WTC11 (cell line): ENCODE data around the gene ANAPC16. TPM values are rescaled to one million over a fixed set of nuclear protein-coding genes. Genes with fewer than 3 reads are reported as not detected.
A peak's percentile ranks its signal among the peaks of the same experiment; 100 is the strongest.

Experiments used
- ATAC-seq: fragments of 200-7000 bp; cut with Tn5 transposase; 2 replicates; pipeline ENCODE4 v1.10.0; 2021; ENCODE audit warnings: mild to moderate bottlenecking, moderate library complexity
- CTCF ChIA-PET: fragments of 300-600 bp; sonication (Branson Sonifier 250); formaldehyde crosslinking; loops from one replicate; lab custom pipeline; 2021; ENCODE audit warnings: antibody characterized with exemption; lab: Charles Lee
- POLR2A ChIA-PET: fragments of 350-600 bp; sonication (Branson Sonifier 250); formaldehyde crosslinking; loops from one replicate; lab custom pipeline; 2021; ENCODE audit warnings: antibody characterized with exemption; lab: Charles Lee
- DNase-seq: peaks from one replicate; pipeline ENCODE4 v3.0.0; 2021; ENCODE audit warnings: low spot score
- H3K27ac Mint-ChIP-seq: 2 replicates; pipeline ENCODE4 v1.8.0; 2021; ENCODE audit warnings: mixed read lengths
- H3K27me3 Mint-ChIP-seq: 2 replicates; pipeline ENCODE4 v1.8.0; 2021; ENCODE audit warnings: low read depth, mild to moderate bottlenecking, moderate library complexity, mixed read lengths
- H3K36me3 Mint-ChIP-seq: 2 replicates; pipeline ENCODE4 v1.8.0; 2021; ENCODE audit warnings: mixed read lengths
- H3K4me1 Mint-ChIP-seq: 2 replicates; pipeline ENCODE4 v1.8.0; 2022; ENCODE audit warnings: mixed read lengths
- H3K4me3 Mint-ChIP-seq: 2 replicates; pipeline ENCODE4 v1.8.0; 2021; ENCODE audit warnings: mild to moderate bottlenecking, moderate library complexity, mixed read lengths
- H3K9me3 Mint-ChIP-seq: 2 replicates; pipeline ENCODE4 v1.8.0; 2021; ENCODE audit warnings: mixed read lengths
- CREB1 ChIP-seq: sonication (generic); formaldehyde crosslinking; IDR thresholded peaks from 2 replicates; pipeline ENCODE4 v1.8.0; 2023; ENCODE audit warnings: mild to moderate bottlenecking, missing genetic modification reagents
- E2F4 ChIP-seq: sonication (generic); formaldehyde crosslinking; IDR thresholded peaks from 2 replicates; pipeline ENCODE4 v1.8.1; 2022; ENCODE audit warnings: low read depth, mild to moderate bottlenecking, moderate library complexity, missing genetic modification reagents, borderline replicate concordance
- ELF4 ChIP-seq: sonication (generic); formaldehyde crosslinking; IDR thresholded peaks from 2 replicates; pipeline ENCODE4 v1.8.1; 2022; ENCODE audit warnings: low read depth, mild to moderate bottlenecking, moderate library complexity, missing genetic modification reagents
- FOXP1 ChIP-seq: sonication (generic); formaldehyde crosslinking; IDR thresholded peaks from 2 replicates; pipeline ENCODE4 v1.8.0; 2022; ENCODE audit warnings: missing genetic modification reagents, mild to moderate bottlenecking, moderate library complexity, borderline replicate concordance
- HMGA2 ChIP-seq: fragments of 250-450 bp; sonication (Bioruptor Pico); IDR thresholded peaks from 2 replicates; pipeline ENCODE4 v1.4.0; 2021; ENCODE audit warnings: mild to moderate bottlenecking, moderate library complexity
- IRF2 ChIP-seq: sonication (generic); formaldehyde crosslinking; IDR thresholded peaks from 2 replicates; pipeline ENCODE4 v1.8.0; 2022; ENCODE audit warnings: low read depth, missing genetic modification reagents, borderline replicate concordance
- RELA ChIP-seq: sonication (generic); formaldehyde crosslinking; IDR thresholded peaks from 2 replicates; pipeline ENCODE4 v1.8.1; 2022; ENCODE audit warnings: missing genetic modification reagents, mild to moderate bottlenecking, borderline replicate concordance
- ZMAT4 ChIP-seq: fragments of 250-450 bp; sonication (Bioruptor Pico); IDR thresholded peaks from 2 replicates; pipeline ENCODE4 v1.9.0; 2021; ENCODE audit warnings: mild to moderate bottlenecking
- ZNF416 ChIP-seq: fragments of 250-450 bp; sonication (Bioruptor Pico); IDR thresholded peaks from 2 replicates; pipeline ENCODE4 v1.9.0; 2021; ENCODE audit warnings: mild to moderate bottlenecking, inconsistent platforms
- total RNA-seq: library from RNA; stranded (reverse); gene quantifications from 3 replicates; pipeline ENCODE4 v1.2.3, GENCODE V29; 2021
- TF ChIP-seq, protein P1 (sequence below): sonication (generic); formaldehyde crosslinking; IDR thresholded peaks from 2 replicates; pipeline ENCODE4 v1.8.1; 2023; ENCODE audit warnings: mild to moderate bottlenecking, missing genetic modification reagents, moderate library complexity
- TF ChIP-seq, protein P2 (sequence below): sonication (generic); formaldehyde crosslinking; IDR thresholded peaks from 2 replicates; pipeline ENCODE4 v1.8.1; 2023; ENCODE audit warnings: mild to moderate bottlenecking, missing genetic modification reagents
- TF ChIP-seq, protein P3 (sequence below): sonication (generic); formaldehyde crosslinking; IDR thresholded peaks from 2 replicates; pipeline ENCODE4 v1.8.1; 2022; ENCODE audit warnings: low read depth, missing genetic modification reagents, borderline replicate concordance
- TF ChIP-seq, protein P4 (sequence below): sonication (generic); formaldehyde crosslinking; IDR thresholded peaks from 2 replicates; pipeline ENCODE4 v1.8.0; 2022; ENCODE audit warnings: missing genetic modification reagents
- TF ChIP-seq, protein P5 (sequence below): sonication (generic); formaldehyde crosslinking; IDR thresholded peaks from 2 replicates; pipeline ENCODE4 v1.8.0; 2023; ENCODE audit warnings: mild to moderate bottlenecking, missing genetic modification reagents

Gene ANAPC16
- total RNA-seq, 1 experiment from 2014 or later: 52.3 TPM

DNA sequence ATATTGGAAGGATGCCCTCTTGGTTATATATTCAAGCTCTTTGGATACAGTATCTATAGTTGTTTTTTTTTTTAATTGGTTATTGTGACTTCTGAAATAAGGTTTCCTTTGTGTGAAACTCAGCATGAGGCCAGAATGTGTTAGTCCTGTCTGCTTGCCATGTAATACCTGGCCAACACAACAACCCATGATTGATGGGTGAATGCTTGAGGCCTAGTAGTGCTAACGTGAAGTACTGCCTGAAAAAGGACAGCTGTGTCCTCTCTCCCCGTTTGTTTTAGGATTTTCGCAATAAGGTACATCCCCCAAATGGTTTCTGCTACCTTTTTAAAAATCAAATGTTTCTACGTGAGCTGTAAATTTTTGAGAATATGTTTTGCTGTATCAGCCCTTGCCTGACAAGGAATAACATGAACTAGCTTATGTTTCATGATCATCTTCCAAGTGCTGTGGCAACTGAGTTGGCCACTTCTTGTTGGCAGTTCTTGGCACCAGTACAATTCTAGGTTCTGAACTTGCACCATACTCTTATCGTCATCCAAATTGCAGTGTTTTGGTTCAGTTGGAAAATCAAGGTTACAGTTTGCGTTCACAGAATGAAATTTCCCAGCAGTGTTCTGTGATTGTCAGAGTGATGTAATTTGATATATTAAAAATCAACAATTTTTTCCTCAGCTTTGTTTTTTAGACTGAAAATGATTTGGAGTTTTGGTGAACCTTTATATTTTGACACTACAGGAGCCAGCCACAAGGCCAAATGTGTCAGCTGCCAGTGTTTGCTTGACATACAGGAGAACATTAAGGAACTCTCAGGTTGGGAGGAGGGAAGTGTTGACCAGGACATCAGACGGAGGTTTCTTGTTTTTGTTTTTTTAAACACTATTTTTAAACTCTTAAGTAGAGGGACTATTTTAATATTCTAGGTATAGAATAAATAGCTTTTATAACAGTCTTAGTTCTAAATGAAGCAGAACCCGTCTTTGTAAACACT is 13.7 kb downstream of the ANAPC16 start:
- ATAC-seq (no peak), DNase-seq (no peak)
- H3K4me3 Mint-ChIP-seq: no peak overlapping the region
- ChIA-PET POLR2A (interaction anchor here (1.5 kb wide), 1 partner anchor 31 kb away, joined by 4 read pairs; no protein-coding TSS in a partner anchor), CTCF (interaction anchor here (0.6 to 0.9 kb wide), 2 partner anchors 11 to 103 kb away, joined by 3 read pairs; no protein-coding TSS in a partner anchor)
- peak overlapping the region; percentile 2; the same call in 1 of the 2 replicates for H3K27ac Mint-ChIP-seq
- peaks cover 15% of the 10 kb centered on the region for H3K4me1 Mint-ChIP-seq
- peaks cover 34% of the 10 kb centered on the region for H3K36me3 Mint-ChIP-seq
- no peaks in the 10 kb centered on the region for H3K27me3 Mint-ChIP-seq
- no peaks in the 10 kb centered on the region for H3K9me3 Mint-ChIP-seq
- no peak for TF ChIP-seq ELF4 (CRISPR knock-in tag)
- TF ChIP-seq, protein P1, sequence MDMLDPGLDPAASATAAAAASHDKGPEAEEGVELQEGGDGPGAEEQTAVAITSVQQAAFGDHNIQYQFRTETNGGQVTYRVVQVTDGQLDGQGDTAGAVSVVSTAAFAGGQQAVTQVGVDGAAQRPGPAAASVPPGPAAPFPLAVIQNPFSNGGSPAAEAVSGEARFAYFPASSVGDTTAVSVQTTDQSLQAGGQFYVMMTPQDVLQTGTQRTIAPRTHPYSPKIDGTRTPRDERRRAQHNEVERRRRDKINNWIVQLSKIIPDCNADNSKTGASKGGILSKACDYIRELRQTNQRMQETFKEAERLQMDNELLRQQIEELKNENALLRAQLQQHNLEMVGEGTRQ: no peak
- no peak for TF ChIP-seq ZMAT4 (CRISPR knock-in tag)
- TF ChIP-seq ZNF416 (CRISPR knock-in tag): no peak
- TF ChIP-seq CREB1: no peak
- no peak for TF ChIP-seq FOXP1 (CRISPR knock-in tag)
- TF ChIP-seq, protein P2, sequence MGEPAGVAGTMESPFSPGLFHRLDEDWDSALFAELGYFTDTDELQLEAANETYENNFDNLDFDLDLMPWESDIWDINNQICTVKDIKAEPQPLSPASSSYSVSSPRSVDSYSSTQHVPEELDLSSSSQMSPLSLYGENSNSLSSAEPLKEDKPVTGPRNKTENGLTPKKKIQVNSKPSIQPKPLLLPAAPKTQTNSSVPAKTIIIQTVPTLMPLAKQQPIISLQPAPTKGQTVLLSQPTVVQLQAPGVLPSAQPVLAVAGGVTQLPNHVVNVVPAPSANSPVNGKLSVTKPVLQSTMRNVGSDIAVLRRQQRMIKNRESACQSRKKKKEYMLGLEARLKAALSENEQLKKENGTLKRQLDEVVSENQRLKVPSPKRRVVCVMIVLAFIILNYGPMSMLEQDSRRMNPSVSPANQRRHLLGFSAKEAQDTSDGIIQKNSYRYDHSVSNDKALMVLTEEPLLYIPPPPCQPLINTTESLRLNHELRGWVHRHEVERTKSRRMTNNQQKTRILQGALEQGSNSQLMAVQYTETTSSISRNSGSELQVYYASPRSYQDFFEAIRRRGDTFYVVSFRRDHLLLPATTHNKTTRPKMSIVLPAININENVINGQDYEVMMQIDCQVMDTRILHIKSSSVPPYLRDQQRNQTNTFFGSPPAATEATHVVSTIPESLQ (CRISPR knock-in tag): no peak
- TF ChIP-seq E2F4 (CRISPR knock-in tag): no peak
- no peak for TF ChIP-seq RELA (CRISPR knock-in tag)
- TF ChIP-seq, protein P3, sequence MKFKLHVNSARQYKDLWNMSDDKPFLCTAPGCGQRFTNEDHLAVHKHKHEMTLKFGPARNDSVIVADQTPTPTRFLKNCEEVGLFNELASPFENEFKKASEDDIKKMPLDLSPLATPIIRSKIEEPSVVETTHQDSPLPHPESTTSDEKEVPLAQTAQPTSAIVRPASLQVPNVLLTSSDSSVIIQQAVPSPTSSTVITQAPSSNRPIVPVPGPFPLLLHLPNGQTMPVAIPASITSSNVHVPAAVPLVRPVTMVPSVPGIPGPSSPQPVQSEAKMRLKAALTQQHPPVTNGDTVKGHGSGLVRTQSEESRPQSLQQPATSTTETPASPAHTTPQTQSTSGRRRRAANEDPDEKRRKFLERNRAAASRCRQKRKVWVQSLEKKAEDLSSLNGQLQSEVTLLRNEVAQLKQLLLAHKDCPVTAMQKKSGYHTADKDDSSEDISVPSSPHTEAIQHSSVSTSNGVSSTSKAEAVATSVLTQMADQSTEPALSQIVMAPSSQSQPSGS (CRISPR knock-in tag): no peak
- TF ChIP-seq, protein P4, sequence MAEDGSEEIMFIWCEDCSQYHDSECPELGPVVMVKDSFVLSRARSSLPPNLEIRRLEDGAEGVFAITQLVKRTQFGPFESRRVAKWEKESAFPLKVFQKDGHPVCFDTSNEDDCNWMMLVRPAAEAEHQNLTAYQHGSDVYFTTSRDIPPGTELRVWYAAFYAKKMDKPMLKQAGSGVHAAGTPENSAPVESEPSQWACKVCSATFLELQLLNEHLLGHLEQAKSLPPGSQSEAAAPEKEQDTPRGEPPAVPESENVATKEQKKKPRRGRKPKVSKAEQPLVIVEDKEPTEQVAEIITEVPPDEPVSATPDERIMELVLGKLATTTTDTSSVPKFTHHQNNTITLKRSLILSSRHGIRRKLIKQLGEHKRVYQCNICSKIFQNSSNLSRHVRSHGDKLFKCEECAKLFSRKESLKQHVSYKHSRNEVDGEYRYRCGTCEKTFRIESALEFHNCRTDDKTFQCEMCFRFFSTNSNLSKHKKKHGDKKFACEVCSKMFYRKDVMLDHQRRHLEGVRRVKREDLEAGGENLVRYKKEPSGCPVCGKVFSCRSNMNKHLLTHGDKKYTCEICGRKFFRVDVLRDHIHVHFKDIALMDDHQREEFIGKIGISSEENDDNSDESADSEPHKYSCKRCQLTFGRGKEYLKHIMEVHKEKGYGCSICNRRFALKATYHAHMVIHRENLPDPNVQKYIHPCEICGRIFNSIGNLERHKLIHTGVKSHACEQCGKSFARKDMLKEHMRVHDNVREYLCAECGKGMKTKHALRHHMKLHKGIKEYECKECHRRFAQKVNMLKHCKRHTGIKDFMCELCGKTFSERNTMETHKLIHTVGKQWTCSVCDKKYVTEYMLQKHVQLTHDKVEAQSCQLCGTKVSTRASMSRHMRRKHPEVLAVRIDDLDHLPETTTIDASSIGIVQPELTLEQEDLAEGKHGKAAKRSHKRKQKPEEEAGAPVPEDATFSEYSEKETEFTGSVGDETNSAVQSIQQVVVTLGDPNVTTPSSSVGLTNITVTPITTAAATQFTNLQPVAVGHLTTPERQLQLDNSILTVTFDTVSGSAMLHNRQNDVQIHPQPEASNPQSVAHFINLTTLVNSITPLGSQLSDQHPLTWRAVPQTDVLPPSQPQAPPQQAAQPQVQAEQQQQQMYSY (CRISPR knock-in tag): no peak
- TF ChIP-seq, protein P5, sequence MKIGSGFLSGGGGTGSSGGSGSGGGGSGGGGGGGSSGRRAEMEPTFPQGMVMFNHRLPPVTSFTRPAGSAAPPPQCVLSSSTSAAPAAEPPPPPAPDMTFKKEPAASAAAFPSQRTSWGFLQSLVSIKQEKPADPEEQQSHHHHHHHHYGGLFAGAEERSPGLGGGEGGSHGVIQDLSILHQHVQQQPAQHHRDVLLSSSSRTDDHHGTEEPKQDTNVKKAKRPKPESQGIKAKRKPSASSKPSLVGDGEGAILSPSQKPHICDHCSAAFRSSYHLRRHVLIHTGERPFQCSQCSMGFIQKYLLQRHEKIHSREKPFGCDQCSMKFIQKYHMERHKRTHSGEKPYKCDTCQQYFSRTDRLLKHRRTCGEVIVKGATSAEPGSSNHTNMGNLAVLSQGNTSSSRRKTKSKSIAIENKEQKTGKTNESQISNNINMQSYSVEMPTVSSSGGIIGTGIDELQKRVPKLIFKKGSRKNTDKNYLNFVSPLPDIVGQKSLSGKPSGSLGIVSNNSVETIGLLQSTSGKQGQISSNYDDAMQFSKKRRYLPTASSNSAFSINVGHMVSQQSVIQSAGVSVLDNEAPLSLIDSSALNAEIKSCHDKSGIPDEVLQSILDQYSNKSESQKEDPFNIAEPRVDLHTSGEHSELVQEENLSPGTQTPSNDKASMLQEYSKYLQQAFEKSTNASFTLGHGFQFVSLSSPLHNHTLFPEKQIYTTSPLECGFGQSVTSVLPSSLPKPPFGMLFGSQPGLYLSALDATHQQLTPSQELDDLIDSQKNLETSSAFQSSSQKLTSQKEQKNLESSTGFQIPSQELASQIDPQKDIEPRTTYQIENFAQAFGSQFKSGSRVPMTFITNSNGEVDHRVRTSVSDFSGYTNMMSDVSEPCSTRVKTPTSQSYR (CRISPR knock-in tag): no peak
- no peak for TF ChIP-seq IRF2 (CRISPR knock-in tag)
- TF ChIP-seq HMGA2 (CRISPR knock-in tag): no peak
